Liver (tissue), 9 donors: ENCODE results near the gene GCC2. TPM values are rescaled to one million over a fixed set of nuclear protein-coding genes. Genes with fewer than 3 reads are reported as not detected.
"Not testable (repeated sequence)": the region's sequence is repeated elsewhere in the genome, so short reads cannot be mapped to it uniquely, and the experiment has no call there.

Source experiments
- DNase-seq: peaks from one replicate; pipeline ENCODE4 v3.0.0-alpha.2; 2017; ENCODE audit warnings: low spot score
- H3K27ac ChIP-seq, 2 donors: one replicate each; pipeline ENCODE4 v1.7.0; 2013; ENCODE audit warnings: inconsistent platforms in 2 of 2, low read length in 2 of 2, control low read depth in 1 of 2, low read depth in 1 of 2, mild to moderate bottlenecking in 1 of 2
- H3K27me3 ChIP-seq, 4 donors: one replicate each; pipeline versions ENCODE4 v1.6.1 to v1.7.0; 2013; ENCODE audit warnings: low read length in 3 of 4, inconsistent platforms in 1 of 4, mild to moderate bottlenecking in 1 of 4, moderate library complexity in 1 of 4; ENCODE audit not compliant: control insufficient read depth in 4 of 4, insufficient read depth in 4 of 4
- H3K36me3 ChIP-seq, 4 donors: one replicate each; pipeline versions ENCODE4 v1.6.1 to v1.7.0; 2013; ENCODE audit warnings: low read length in 3 of 4, mild to moderate bottlenecking in 3 of 4, low read depth in 1 of 4, moderate library complexity in 1 of 4; ENCODE audit not compliant: control insufficient read depth in 4 of 4, insufficient read depth in 3 of 4
- H3K4me1 ChIP-seq, 4 donors: one replicate each; pipeline versions ENCODE4 v1.6.1 to v1.7.0; 2013; ENCODE audit warnings: low read length in 3 of 4, mild to moderate bottlenecking in 3 of 4, moderate library complexity in 1 of 4; ENCODE audit not compliant: control insufficient read depth in 4 of 4, insufficient read depth in 4 of 4
- H3K4me3 ChIP-seq, 3 donors: one replicate each; pipeline versions ENCODE4 v1.6.1 to v1.7.0; 2013; ENCODE audit warnings: low read length in 3 of 3, control low read depth in 1 of 3, low read depth in 1 of 3, mild to moderate bottlenecking in 1 of 3
- H3K9ac ChIP-seq, 2 donors: one replicate each; pipeline ENCODE4 v1.7.0; 2013; ENCODE audit warnings: low read length in 2 of 2, mild to moderate bottlenecking in 2 of 2, moderate library complexity in 2 of 2, control low read depth in 1 of 2, low read depth in 1 of 2
- H3K9me3 ChIP-seq, 4 donors: one replicate each; pipeline versions ENCODE4 v1.6.1 to v1.7.0; 2013; ENCODE audit warnings: low read length in 3 of 4; ENCODE audit not compliant: control insufficient read depth in 4 of 4
- ATF3 ChIP-seq: IDR thresholded peaks from 2 replicates; pipeline ENCODE4 v1.6.1; 2016; ENCODE audit warnings: antibody characterized with exemption
- EGR1 ChIP-seq, 2 donors: IDR thresholded peaks; 2 replicates each; pipeline ENCODE4 v1.6.1; 2016 to 2018; ENCODE audit warnings: antibody characterized with exemption in 2 of 2, low read depth in 2 of 2
- FOXA1 ChIP-seq: IDR thresholded peaks from 2 replicates; pipeline ENCODE4 v1.6.1; 2016; ENCODE audit warnings: antibody characterized with exemption
- FOXA2 ChIP-seq: IDR thresholded peaks from 2 replicates; pipeline ENCODE4 v1.6.1; 2016; ENCODE audit warnings: antibody characterized with exemption
- GABPA ChIP-seq, 2 donors: IDR thresholded peaks in 1 of 2; conservative IDR thresholded peaks in 1 of 2; 2 replicates each; pipeline ENCODE4 v1.6.1; 2016; ENCODE audit warnings: antibody characterized with exemption in 2 of 2, mild to moderate bottlenecking in 1 of 2, moderate library complexity in 1 of 2
- HNF4G ChIP-seq: IDR thresholded peaks from 2 replicates; pipeline ENCODE4 v1.6.1; 2016; ENCODE audit warnings: antibody characterized with exemption
- MAX ChIP-seq: IDR thresholded peaks from 2 replicates; pipeline ENCODE4 v1.6.1; 2016; ENCODE audit warnings: antibody characterized with exemption
- NR2F2 ChIP-seq: IDR thresholded peaks from 2 replicates; pipeline ENCODE4 v1.6.1; 2016; ENCODE audit warnings: antibody characterized with exemption
- RAD21 ChIP-seq, 2 donors: IDR thresholded peaks; 2 replicates each; pipeline ENCODE4 v1.6.1; 2016; ENCODE audit warnings: antibody characterized with exemption in 2 of 2, mild to moderate bottlenecking in 2 of 2
- SP1 ChIP-seq: IDR thresholded peaks from 2 replicates; pipeline ENCODE4 v1.6.1; 2018; ENCODE audit warnings: antibody characterized with exemption, mild to moderate bottlenecking
- TAF1 ChIP-seq: conservative IDR thresholded peaks from 2 replicates; pipeline ENCODE4 v1.6.1; 2016; ENCODE audit warnings: antibody characterized with exemption, mild to moderate bottlenecking
- YY1 ChIP-seq: IDR thresholded peaks from 2 replicates; pipeline ENCODE4 v1.6.1; 2016; ENCODE audit warnings: antibody characterized with exemption, mild to moderate bottlenecking
- WGBS: extraction: QIAGEN DNeasy Blood & Tissue Kit; methylation state at CpG from one replicate; pipeline ENCODE4 v1.1.7; 2013; 5-methylcytosine and 5-hydroxymethylcytosine counted together
- polyA plus RNA-seq, 2 donors: library from polyadenylated mRNA; stranded (reverse) in 1 of 2; unstranded in 1 of 2; fragments of 200-250 nt in 1 of 2; fragments of >200 nt in 1 of 2; fragmentation: Nextera tagmentation in 1 of 2; extraction: Ambion mirVana in 1 of 2; gene quantifications; one replicate each; pipeline versions ENCODE4 v1.2.1 to v1.2.3, GENCODE V29; 2013 to 2015
- total RNA-seq, 2 donors: library from RNA; depleted of rRNA; stranded (reverse); fragments of >200 nt; gene quantifications; one replicate each; pipeline ENCODE4 v1.2.3, GENCODE V29; 2014
- TF ChIP-seq, protein P1 (sequence below): IDR thresholded peaks from 2 replicates; pipeline ENCODE4 v1.6.1; 2016; ENCODE audit warnings: antibody characterized with exemption, mild to moderate bottlenecking
- TF ChIP-seq, protein P2 (sequence below): IDR thresholded peaks from 2 replicates; pipeline ENCODE4 v1.6.1; 2016; ENCODE audit warnings: antibody characterized with exemption
- donor health status: healthy.
- donor health status: healthy.
- donor health status: healthy.
- donor health status: healthy.
- donor health status: healthy.

Gene GCC2
- total and polyA plus RNA-seq, 4 donors, result 4.8 to 26.1 (median 19.9) TPM

DNA sequence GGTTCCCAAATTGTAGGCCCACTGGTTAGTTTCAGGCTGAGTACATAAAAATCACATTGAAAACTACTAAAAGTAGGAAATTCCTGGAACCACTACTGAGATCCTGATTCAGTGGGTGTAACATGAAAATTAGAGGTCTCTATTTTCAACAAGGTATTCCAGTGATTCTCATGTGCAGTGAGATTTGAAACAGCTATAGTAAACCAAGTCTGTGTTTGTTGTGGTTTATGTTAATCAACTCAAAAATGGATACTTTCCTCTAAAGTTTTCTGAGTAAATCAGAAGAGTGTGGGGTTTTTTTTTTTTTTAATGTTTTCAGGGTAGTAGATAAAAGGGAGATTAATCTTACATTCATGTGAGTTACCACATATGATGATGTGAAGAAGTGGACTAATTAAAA lies 42.8 kb downstream of the GCC2 start:
- Histone ChIP-seq H3K4me1 (no peaks in the 10 kb centered on the region), H3K4me3 (no peak overlapping the region), H3K9me3 (no peaks in the 10 kb centered on the region), H3K27ac (no peak overlapping the region), H3K27me3 (no peaks in the 10 kb centered on the region), H3K9ac (no peak overlapping the region), H3K36me3 (peaks cover 5 to 31% (median 25%) of the 10 kb centered on the region in 4 donors)
- no peak for TF ChIP-seq SP1
- TF ChIP-seq YY1, result no peak
- TF ChIP-seq GABPA (IDR thresholded peaks at IDR 0.05 in 1 of 2, conservative IDR thresholded peaks at IDR 0.05 in 1 of 2), result no peak
- no peak for TF ChIP-seq RAD21 (IDR thresholded peaks at IDR 0.05)
- TF ChIP-seq, protein P1, sequence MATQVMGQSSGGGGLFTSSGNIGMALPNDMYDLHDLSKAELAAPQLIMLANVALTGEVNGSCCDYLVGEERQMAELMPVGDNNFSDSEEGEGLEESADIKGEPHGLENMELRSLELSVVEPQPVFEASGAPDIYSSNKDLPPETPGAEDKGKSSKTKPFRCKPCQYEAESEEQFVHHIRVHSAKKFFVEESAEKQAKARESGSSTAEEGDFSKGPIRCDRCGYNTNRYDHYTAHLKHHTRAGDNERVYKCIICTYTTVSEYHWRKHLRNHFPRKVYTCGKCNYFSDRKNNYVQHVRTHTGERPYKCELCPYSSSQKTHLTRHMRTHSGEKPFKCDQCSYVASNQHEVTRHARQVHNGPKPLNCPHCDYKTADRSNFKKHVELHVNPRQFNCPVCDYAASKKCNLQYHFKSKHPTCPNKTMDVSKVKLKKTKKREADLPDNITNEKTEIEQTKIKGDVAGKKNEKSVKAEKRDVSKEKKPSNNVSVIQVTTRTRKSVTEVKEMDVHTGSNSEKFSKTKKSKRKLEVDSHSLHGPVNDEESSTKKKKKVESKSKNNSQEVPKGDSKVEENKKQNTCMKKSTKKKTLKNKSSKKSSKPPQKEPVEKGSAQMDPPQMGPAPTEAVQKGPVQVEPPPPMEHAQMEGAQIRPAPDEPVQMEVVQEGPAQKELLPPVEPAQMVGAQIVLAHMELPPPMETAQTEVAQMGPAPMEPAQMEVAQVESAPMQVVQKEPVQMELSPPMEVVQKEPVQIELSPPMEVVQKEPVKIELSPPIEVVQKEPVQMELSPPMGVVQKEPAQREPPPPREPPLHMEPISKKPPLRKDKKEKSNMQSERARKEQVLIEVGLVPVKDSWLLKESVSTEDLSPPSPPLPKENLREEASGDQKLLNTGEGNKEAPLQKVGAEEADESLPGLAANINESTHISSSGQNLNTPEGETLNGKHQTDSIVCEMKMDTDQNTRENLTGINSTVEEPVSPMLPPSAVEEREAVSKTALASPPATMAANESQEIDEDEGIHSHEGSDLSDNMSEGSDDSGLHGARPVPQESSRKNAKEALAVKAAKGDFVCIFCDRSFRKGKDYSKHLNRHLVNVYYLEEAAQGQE, result no peak
- TF ChIP-seq NR2F2, result no peak
- TF ChIP-seq MAX, result no peak
- TF ChIP-seq, protein P2, sequence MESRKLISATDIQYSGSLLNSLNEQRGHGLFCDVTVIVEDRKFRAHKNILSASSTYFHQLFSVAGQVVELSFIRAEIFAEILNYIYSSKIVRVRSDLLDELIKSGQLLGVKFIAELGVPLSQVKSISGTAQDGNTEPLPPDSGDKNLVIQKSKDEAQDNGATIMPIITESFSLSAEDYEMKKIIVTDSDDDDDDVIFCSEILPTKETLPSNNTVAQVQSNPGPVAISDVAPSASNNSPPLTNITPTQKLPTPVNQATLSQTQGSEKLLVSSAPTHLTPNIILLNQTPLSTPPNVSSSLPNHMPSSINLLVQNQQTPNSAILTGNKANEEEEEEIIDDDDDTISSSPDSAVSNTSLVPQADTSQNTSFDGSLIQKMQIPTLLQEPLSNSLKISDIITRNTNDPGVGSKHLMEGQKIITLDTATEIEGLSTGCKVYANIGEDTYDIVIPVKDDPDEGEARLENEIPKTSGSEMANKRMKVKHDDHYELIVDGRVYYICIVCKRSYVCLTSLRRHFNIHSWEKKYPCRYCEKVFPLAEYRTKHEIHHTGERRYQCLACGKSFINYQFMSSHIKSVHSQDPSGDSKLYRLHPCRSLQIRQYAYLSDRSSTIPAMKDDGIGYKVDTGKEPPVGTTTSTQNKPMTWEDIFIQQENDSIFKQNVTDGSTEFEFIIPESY, result no peak
- no peak for TF ChIP-seq FOXA2
- no peak for TF ChIP-seq EGR1 (IDR thresholded peaks at IDR 0.05; ENCODE audit: low read depth in 2 of 2)
- no peak for TF ChIP-seq ATF3
- no peak for TF ChIP-seq HNF4G
- TF ChIP-seq FOXA1, result no peak
- DNase-seq, result no peak

GRCh38 chr2:108492364-108492763 lies 43.4 kb downstream of the GCC2 start:
- H3K27ac ChIP-seq, result no peak overlapping the region
- H3K9ac ChIP-seq, result no peak overlapping the region
- H3K27me3 ChIP-seq, result no peaks in the 10 kb centered on the region
- WGBS, result 87% methylated on average over 4 of the region's 4 CpGs
- peaks cover 5 to 26% (median 23%) of the 10 kb centered on the region in 4 donors for H3K36me3 ChIP-seq
- H3K4me1 ChIP-seq, result no peaks in the 10 kb centered on the region
- TF ChIP-seq TAF1 (no peak), FOXA1 (no peak)
- DNase-seq, result no peak
- H3K4me3 ChIP-seq, result no peak overlapping the region
- H3K9me3 ChIP-seq, result no peaks in the 10 kb centered on the region

GRCh38 chr2:108496167-108496566 lies 47.2 kb downstream of the GCC2 start:
- H3K9ac ChIP-seq, H3K4me3 ChIP-seq, DNase-seq, H3K27me3 ChIP-seq, H3K4me1 ChIP-seq, H3K9me3 ChIP-seq, H3K27ac ChIP-seq: not testable (repeated sequence)
- 89% methylated on average over 2 of the region's 3 CpGs for WGBS
- peaks cover 5 to 20% (median 12%) of the 10 kb centered on the region in 4 donors for H3K36me3 ChIP-seq

GRCh38 chr2:108507620-108508019 lies 58.6 kb downstream of the GCC2 start:
- H3K9ac ChIP-seq, H3K4me3 ChIP-seq, DNase-seq, H3K27me3 ChIP-seq, H3K36me3 ChIP-seq, H3K27ac ChIP-seq, H3K4me1 ChIP-seq, H3K9me3 ChIP-seq: not testable (repeated sequence)
- 89% methylated on average over 4 of the region's 4 CpGs for WGBS

DNA sequence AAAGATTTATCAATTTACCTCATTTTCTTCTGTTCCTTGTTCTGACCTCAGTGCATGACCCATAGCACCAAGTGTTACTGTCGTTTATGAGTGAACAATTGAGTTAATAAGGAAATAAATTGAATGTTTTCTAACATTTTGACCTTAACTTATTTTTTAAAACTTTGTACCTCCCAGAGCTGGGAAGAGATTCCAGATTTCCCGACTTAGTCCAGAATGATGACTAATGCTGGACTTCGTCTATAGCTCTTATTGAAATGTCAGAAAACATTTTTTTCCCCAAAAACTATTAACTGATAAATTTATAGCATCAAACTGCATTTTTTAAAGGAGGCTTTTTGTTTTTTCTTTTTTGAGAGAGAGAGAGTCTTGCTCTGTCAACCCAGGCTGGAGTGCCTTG lies 63.4 kb downstream of the GCC2 start:
- not testable (repeated sequence) for H3K4me1 ChIP-seq, H3K27ac ChIP-seq, H3K27me3 ChIP-seq, H3K9ac ChIP-seq, H3K36me3 ChIP-seq, DNase-seq, H3K4me3 ChIP-seq, H3K9me3 ChIP-seq
- WGBS, result 84% methylated on average over 3 of the region's 3 CpGs
